CD4-positive, alpha-beta T cell treated with Interleukin-15 for 1 hour (primary cell): Measurements from ENCODE around the gene PTPRC.
"Not testable (repeated sequence)": the region's sequence is repeated elsewhere in the genome, so short reads cannot be mapped to it uniquely, and the experiment has no call there.

ENCODE experiments used
- DNase-seq: peaks from one replicate; pipeline ENCODE4 v3.0.0-alpha.2; 2020

PTPRC gene

DNA sequence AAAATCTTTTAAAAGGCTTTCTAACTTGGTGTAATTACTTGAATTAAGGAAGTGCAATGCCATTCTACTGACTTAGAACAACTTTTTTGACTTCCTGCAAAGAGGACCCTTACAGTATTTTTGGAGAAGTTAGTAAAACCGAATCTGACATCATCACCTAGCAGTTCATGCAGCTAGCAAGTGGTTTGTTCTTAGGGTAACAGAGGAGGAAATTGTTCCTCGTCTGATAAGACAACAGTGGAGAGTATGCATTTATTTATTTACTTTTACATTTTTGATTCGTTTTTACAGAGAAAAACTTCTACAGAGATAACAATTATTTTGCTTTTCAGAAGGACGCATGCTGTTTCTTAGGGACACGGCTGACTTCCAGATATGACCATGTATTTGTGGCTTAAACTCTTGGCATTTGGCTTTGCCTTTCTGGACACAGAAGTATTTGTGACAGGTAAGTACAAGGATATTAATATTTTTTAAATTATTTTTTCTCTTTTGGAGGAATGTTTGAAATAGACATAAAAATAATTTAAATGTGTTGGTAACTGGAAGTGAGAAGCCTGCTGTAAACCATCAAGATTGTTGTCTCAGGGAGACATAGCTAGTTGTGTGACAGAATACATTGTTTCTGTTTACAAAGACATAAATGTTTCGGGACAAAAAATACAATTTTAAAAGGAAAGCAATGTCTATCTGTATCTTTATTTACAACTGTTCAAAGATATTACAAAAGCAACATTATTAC lies at the start of gene PTPRC:
TSS of gene PTPRC (plus strand) at position 147 of the 742 bp plus-strand sequence. CDS start at position 376, 229 bp downstream.
- peak; percentile 35 for DNase-seq

- DNase-seq, result no peak
Measured at GRCh38 chr1:198590454-198590853, 48.4 kb upstream of the PTPRC start.

DNA sequence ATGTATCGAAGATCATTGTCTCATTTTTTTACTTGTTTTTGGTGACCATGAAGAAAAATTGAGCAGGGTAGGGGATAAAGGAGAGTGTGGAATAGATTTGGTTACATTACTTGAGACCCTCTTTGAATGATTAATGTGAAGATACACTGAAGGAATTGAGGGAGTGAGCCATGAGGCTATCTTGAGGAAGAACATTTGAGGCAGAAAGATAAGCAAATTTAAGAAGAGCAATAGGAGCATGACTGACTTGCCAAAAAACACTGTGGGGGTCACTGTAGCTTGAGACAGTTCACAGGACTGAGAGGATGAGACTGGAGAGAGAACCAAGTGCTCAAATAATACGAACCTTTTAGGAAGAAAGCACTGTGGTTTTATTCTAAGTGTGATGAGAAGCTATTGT lies 43.1 kb upstream of the PTPRC start:
- DNase-seq, result no peak

DNA sequence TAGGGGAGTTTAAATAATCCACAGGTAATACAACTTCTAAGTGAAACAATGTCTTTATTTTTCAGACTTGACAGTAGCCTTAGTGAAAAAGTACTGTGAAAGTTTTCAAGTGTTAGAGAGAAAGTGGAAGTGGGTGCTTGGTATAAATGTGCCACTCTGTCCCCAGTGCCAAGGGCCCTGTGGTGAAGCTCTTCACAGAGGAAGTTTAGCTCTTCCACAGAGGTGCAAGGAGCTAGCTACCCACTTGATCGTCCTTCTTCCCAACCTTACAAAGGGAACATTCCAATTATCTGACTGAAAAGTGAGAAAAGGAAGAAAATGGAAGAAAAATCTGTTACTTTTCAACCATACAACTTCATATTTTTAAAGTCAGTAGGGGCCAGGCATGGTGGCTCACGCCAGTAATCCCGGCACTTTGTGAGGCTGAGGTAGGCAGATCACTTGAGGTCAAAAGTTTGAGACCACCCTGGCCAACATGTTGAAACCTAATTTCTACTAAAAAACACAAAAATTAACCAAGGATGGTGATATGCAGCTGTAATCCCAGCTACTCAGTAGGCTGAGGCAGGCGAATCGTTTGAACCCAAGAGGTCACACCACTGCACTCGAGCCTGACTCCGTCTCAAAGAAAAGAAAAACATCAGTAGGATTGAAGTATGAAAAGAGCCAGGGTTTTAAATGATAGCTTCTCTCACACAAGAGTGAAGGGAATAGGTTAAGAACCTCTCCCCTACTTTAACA lies 41.0 kb upstream of the PTPRC start:
- peak; percentile 43 for DNase-seq

- DNase-seq, result peak; percentile 69
Measured at GRCh38 chr1:198598796-198599321, 40.0 kb upstream of the PTPRC start.

DNA sequence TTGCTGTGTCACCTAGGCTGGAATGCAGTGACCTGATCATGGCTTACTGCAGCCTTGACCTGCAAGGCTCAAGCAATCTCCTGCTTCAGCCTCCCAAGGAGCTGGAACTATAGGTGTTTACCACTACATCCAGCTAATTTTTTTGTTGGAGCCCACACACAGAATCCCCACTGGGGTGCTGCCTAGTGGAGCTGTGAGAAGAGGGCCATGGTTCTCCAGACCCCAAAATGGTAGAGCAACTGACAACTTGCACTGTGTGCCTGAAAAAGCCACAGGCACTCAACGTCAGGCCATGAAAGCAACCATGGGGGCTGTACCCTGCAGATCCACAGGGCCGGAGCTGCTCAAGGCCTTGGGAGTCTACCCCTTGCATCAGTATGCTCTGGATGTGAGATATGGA lies 39.1 kb upstream of the PTPRC start:
- DNase-seq, result no peak

DNA sequence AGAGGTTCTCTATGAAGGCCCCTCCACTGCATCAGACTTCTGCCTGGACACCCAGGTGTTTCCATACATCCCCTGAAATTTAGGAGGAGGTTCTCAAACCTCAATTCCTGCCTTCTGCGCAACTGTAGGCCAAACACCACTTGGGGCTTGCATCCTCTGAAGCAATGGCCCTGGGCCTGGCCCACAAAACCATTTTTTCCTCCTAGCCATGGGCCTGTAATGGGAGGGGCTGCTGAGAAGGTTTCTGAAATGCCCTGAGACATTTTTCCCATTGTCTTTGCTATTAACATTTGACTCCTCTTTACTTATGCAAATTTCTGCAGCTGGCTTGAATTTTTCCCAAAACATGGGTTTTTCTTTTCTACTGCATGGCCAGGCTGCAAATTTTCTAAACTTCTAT lies 37.9 kb upstream of the PTPRC start:
- no peak for DNase-seq

GRCh38 chr1:198601310-198601709 lies 37.5 kb upstream of the PTPRC start:
- DNase-seq, result not testable (repeated sequence)

GRCh38 chr1:198601936-198602889 lies 36.6 kb upstream of the PTPRC start:
- DNase-seq, result no peak

DNA sequence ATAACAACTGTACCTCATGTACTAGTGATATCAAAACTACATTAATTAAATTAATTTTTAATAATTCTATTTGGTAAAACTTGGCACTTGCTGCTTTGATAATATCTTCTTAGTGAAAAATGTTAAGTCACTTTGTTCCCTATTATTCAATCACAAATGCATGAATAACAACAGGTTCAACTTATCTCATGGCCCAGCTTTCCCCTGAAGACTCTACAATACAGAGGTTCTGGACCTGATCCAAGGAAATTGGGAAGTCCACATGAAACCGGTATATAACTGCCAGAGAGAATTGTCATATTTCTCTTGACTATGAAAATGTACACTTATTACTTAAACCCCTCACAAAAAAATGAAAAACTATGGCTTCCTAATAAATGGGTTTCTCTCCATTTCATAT lies 33.9 kb upstream of the PTPRC start:
- DNase-seq, result no peak

- no peak for DNase-seq
Measured at GRCh38 chr1:198605406-198605805, 33.4 kb upstream of the PTPRC start.

- no peak for DNase-seq
Measured at GRCh38 chr1:198606020-198606438, 32.8 kb upstream of the PTPRC start.

GRCh38 chr1:198607714-198608113 lies 31.1 kb upstream of the PTPRC start:
- DNase-seq, result no peak

- no peak for DNase-seq
Measured at GRCh38 chr1:198610362-198610761, 28.5 kb upstream of the PTPRC start.

GRCh38 chr1:198611219-198611618 lies 27.6 kb upstream of the PTPRC start:
- DNase-seq, result no peak

DNA sequence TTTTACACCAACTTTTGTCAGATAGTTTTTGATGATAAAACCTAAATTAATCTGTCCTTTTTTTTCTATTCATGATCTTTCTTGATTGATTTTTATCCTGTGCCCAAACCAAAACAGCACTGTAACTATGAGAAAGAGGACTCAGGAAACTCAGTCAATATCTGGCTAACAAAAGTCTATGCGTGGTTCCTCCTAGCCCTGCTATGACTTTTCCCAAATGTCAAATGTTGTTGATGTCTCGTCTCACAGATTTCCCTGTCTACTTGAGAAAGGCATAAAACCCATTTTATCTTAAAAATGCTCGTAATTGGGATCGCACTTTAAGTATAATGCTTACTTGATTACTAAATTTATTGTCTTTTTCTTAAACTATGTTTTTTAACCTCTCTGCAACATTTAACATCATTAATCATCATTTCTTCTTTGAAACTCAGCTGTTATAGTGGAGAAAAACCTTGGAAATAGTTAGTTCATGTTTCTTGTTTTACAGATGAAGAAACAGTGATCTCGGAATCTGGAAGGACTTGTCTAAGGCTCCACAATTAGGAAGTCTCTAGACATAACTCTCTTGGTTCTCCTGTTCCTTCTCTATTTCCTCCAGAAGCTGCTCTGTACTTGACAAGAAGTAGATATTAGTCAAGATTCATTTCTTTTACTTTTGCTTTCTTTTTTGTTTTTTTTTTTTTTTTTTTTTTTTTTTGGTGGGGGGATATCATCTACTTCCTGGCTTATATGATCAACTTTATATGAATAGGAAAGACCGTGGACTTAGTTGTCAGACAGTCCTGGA lies 26.2 kb upstream of the PTPRC start:
- DNase-seq, result no peak

GRCh38 chr1:198617406-198617805 lies 21.4 kb upstream of the PTPRC start:
- no peak for DNase-seq

- no peak for DNase-seq
Measured at GRCh38 chr1:198619375-198620140, 19.3 kb upstream of the PTPRC start.

GRCh38 chr1:198620218-198620617 lies 18.6 kb upstream of the PTPRC start:
- no peak for DNase-seq

DNA sequence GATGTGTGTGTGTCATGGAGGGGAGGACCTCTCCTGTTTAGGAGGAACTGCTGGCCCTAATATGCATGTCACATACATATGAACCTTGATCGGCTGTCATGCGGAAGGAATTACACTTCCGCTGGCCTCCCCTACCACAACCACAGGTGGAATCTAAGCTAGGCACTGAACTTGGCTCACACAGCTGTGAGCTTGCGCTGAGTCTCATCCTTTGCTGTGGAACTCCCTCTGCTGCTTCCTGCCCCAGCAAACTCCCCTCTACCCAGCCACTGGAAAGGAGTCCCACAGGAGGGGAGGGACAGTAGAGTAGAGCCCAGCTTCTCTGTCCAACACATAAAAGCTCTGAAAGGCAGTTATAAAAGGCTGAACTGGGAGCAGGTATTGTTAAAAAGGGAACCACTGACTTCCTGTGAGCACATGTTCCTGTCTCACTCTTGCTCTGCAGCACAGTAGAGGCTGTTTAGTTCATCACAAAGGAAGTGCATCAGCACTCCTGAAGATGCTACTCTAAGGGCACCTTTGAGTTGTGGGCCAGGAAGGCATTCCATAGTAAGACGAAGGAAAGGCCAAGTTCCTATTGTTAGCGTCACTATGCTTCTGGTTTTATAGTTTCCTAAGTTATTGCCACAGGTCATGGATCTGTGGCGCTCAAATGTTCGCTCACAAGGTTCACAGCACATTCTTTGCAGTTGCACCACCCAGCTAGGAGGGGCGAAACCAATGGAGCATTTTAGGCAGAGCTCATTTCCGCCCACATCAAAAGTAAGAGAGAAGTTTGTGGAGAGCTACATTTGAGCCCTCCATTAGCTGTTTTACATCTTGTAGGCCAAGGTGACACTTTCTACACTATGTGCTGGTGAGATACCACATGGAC lies 17.7 kb upstream of the PTPRC start:
- peak; percentile 76 for DNase-seq
